ENCODE data around the gene NOXA1. TPM values are rescaled to one million over a fixed set of nuclear protein-coding genes. Genes with fewer than 3 reads are reported as not detected.

Gene NOXA1
- polyA plus RNA-seq, 1 donor (not counting 4 experiments of a cell fraction or from before 2014, with no cell fraction given): 0.09 TPM

GRCh38 chr9:137397675-137398423 lies 25.3 kb upstream of the NOXA1 start:
- H3K36me3 ChIP-seq (ENCODE audit: control insufficient read depth in 2 of 2, extremely low read depth in 1 of 2, insufficient read depth in 2 of 2, low read length in 2 of 2): no peaks in the 10 kb centered on the region
- no peaks in the 10 kb centered on the region for H3K79me2 ChIP-seq (ENCODE audit: control insufficient read depth, insufficient read depth, low read length)
- no peak overlapping the region for H3K27ac ChIP-seq (ENCODE audit: control insufficient read depth, insufficient read depth, low read length)
- H4K20me1 ChIP-seq (ENCODE audit: control insufficient read depth, extremely low read depth, insufficient read depth, low read length): no peaks in the 10 kb centered on the region
- no peak overlapping the region for H3K4me2 ChIP-seq (ENCODE audit: control insufficient read depth, extremely low read depth, insufficient read depth, low read depth, low read length)
- no peak for DNase-seq (ENCODE audit: low read depth, low spot score)
- no peak for TF ChIP-seq CTCF (optimal IDR thresholded peaks at IDR 0.05 in 1 of 3, IDR thresholded peaks at IDR 0.05 in 1 of 3, conservative IDR thresholded peaks at IDR 0.05 in 1 of 3; ENCODE audit: extremely low read depth in 1 of 3, insufficient read depth in 2 of 3, low read length in 3 of 3)
- TF ChIP-seq EZH2 (IDR thresholded peaks at IDR 0.05; ENCODE audit: low read length): no peak
- H3K9ac ChIP-seq (ENCODE audit: control insufficient read depth, extremely low read depth, insufficient read depth, low read length): no peak overlapping the region
- no peaks in the 10 kb centered on the region for H3K9me1 ChIP-seq (ENCODE audit: control insufficient read depth, extremely low read depth, insufficient read depth, low read length)
- dilution Hi-C loops (cut with MboI; ENCODE audit: extremely low pct_ligation_motif_present, low sequenced_read_pairs): no loop called here
- no peak overlapping the region for H2AFZ ChIP-seq (ENCODE audit: control insufficient read depth, low read length)
- no peaks in the 10 kb centered on the region for H3K9me3 ChIP-seq (ENCODE audit: control insufficient read depth, low read depth, low read length)
- H3K4me1 ChIP-seq (ENCODE audit: control insufficient read depth, extremely low read depth, insufficient read depth, low read length): no peaks in the 10 kb centered on the region
- FAIRE-seq: no peak
- no peak overlapping the region for H3K4me3 ChIP-seq (ENCODE audit: control insufficient read depth in 2 of 3, extremely low read depth in 1 of 3, insufficient read depth in 2 of 3, low read depth in 1 of 3, low read length in 3 of 3)
- no peaks in the 10 kb centered on the region for H3K27me3 ChIP-seq (ENCODE audit: control insufficient read depth, extremely low read depth, insufficient read depth, low read length)

DNA sequence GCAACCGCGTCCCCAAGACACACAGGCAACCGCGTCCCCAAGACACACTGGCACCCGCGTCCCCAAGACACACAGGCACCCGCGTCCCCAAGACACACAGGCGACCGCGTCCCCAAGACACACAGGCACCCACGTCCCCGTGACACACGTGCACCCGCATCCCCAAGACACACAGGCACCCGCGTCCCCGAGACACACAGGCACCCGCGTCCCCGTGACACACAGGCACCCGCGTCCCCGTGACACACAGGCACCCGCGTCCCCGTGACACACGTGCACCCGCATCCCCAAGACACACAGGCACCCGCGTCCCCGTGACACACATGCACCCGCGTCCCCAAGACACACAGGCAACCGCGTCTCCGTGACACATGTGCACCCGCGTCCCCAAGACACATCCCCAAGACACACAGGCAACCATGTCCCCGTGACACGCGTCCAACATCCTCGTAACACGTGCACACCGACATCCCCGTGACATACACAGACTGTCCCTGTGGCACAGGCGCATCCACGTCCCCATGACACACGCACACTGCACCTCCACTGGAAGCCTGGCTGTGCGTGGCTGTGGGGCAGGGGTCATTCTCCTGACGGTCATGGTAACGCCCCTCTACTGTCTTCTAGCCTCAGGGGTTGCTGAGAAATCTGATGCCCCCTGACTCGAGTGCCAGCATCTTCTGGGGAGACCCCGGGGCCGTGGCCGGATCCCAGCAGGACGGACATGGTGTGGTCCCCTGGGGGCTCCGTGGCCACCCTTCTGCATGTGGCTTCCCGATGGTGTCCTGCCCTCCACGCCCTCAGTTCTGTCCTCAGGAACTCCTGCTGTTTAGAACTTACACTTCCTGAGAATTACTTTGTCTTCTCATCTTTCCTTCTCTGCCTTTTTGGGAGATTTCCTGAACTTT lies 24.4 kb upstream of the NOXA1 start:
- Histone ChIP-seq H3K9me3 (ENCODE audit: control insufficient read depth, low read depth, low read length) (no peaks in the 10 kb centered on the region), H3K27me3 (ENCODE audit: control insufficient read depth, extremely low read depth, insufficient read depth, low read length) (no peaks in the 10 kb centered on the region), H3K9me1 (ENCODE audit: control insufficient read depth, extremely low read depth, insufficient read depth, low read length) (no peaks in the 10 kb centered on the region), H3K4me1 (ENCODE audit: control insufficient read depth, extremely low read depth, insufficient read depth, low read length) (no peaks in the 10 kb centered on the region), H4K20me1 (ENCODE audit: control insufficient read depth, extremely low read depth, insufficient read depth, low read length) (no peaks in the 10 kb centered on the region), H2AFZ (ENCODE audit: control insufficient read depth, low read length) (no peak overlapping the region), H3K79me2 (ENCODE audit: control insufficient read depth, insufficient read depth, low read length) (no peaks in the 10 kb centered on the region), H3K27ac (ENCODE audit: control insufficient read depth, insufficient read depth, low read length) (no peak overlapping the region), H3K9ac (ENCODE audit: control insufficient read depth, extremely low read depth, insufficient read depth, low read length) (no peak overlapping the region), H3K4me3 (ENCODE audit: control insufficient read depth in 2 of 3, extremely low read depth in 1 of 3, insufficient read depth in 2 of 3, low read depth in 1 of 3, low read length in 3 of 3) (no peak overlapping the region), H3K36me3 (ENCODE audit: control insufficient read depth in 2 of 2, extremely low read depth in 1 of 2, insufficient read depth in 2 of 2, low read length in 2 of 2) (no peaks in the 10 kb centered on the region), H3K4me2 (ENCODE audit: control insufficient read depth, extremely low read depth, insufficient read depth, low read depth, low read length) (no peak overlapping the region)
- dilution Hi-C loops (cut with MboI; ENCODE audit: extremely low pct_ligation_motif_present, low sequenced_read_pairs): no loop called here
- no peak for FAIRE-seq
- DNase-seq (ENCODE audit: low read depth, low spot score): no peak
- TF ChIP-seq CTCF (optimal IDR thresholded peaks at IDR 0.05 in 1 of 3, IDR thresholded peaks at IDR 0.05 in 1 of 3, conservative IDR thresholded peaks at IDR 0.05 in 1 of 3; ENCODE audit: extremely low read depth in 1 of 3, insufficient read depth in 2 of 3, low read length in 3 of 3): no peak
- TF ChIP-seq EZH2 (IDR thresholded peaks at IDR 0.05; ENCODE audit: low read length): no peak

Measured in keratinocyte (primary cell).